Neuronal stem cell (in vitro differentiated cells): ENCODE data around the gene DSP. TPM values are rescaled to one million over a fixed set of nuclear protein-coding genes. Genes with fewer than 3 reads are reported as not detected.
A peak's percentile ranks its signal among the peaks of the same experiment; 100 is the strongest.

Source experiments
- DNase-seq: peaks from one replicate; pipeline ENCODE4 v3.0.0-alpha.2; 2013; ENCODE audit warnings: low spot score
- H2AFZ ChIP-seq: one replicate; pipeline ENCODE4 v1.6.1; 2013; ENCODE audit warnings: mild to moderate bottlenecking, low read length, inconsistent platforms
- H2AK5ac ChIP-seq: 2 replicates; pipeline ENCODE4 v1.6.1; 2013; ENCODE audit warnings: low read depth, mild to moderate bottlenecking, inconsistent platforms, low read length, moderate library complexity, mixed read lengths
- H2BK120ac ChIP-seq: 2 replicates; pipeline ENCODE4 v1.6.1; 2013; ENCODE audit warnings: low read depth, mild to moderate bottlenecking, inconsistent platforms, low read length, moderate library complexity, mixed read lengths
- H2BK12ac ChIP-seq: one replicate; pipeline ENCODE4 v1.6.1; 2013; ENCODE audit warnings: low read length, inconsistent platforms
- H2BK15ac ChIP-seq: 2 replicates; pipeline ENCODE4 v1.6.1; 2013; ENCODE audit warnings: mild to moderate bottlenecking, low read length, inconsistent platforms, mixed read lengths
- H2BK5ac ChIP-seq: one replicate; pipeline ENCODE4 v1.6.1; 2013; ENCODE audit warnings: inconsistent platforms, mild to moderate bottlenecking, low read length, moderate library complexity
- H3K14ac ChIP-seq: one replicate; pipeline ENCODE4 v1.6.1; 2013; ENCODE audit warnings: low read length, inconsistent platforms
- H3K18ac ChIP-seq: 2 replicates; pipeline ENCODE4 v1.6.1; 2013; ENCODE audit warnings: low read length, inconsistent platforms
- H3K23ac ChIP-seq: 2 replicates; pipeline ENCODE4 v1.6.1; 2013; ENCODE audit warnings: low read depth, mild to moderate bottlenecking, mixed read lengths, low read length, inconsistent platforms; ENCODE audit not compliant: poor library complexity
- H3K27ac ChIP-seq: replicated peaks from 3 replicates; pipeline ENCODE4 v1.5.1; 2013; ENCODE audit warnings: low read length, inconsistent platforms
- H3K27me3 ChIP-seq, 3 experiments: 2 replicates each; pipeline ENCODE4 v1.6.1; 2013; ENCODE audit warnings: low read length in 3 of 3, mild to moderate bottlenecking in 2 of 3, inconsistent platforms in 1 of 3, low read depth in 1 of 3, mixed read lengths in 1 of 3, moderate library complexity in 1 of 3; ENCODE audit not compliant: control insufficient read depth in 3 of 3, insufficient read depth in 3 of 3
- H3K36me3 ChIP-seq, 2 donors: replicated peaks in 1 of 2; 2 replicates each; pipeline ENCODE4 v1.6.1; 2013; ENCODE audit warnings: low read length in 2 of 2; ENCODE audit not compliant: control insufficient read depth in 2 of 2, insufficient read depth in 2 of 2
- H3K4ac ChIP-seq: 2 replicates; pipeline ENCODE4 v1.6.1; 2013; ENCODE audit warnings: inconsistent platforms, mild to moderate bottlenecking, low read length, moderate library complexity
- H3K4me1 ChIP-seq, 2 donors: 1 replicate in 1 of 2; 2 replicates in 1 of 2; pipeline ENCODE4 v1.6.1; 2013; ENCODE audit warnings: low read length in 2 of 2, low read depth in 1 of 2; ENCODE audit not compliant: control insufficient read depth in 2 of 2, insufficient read depth in 1 of 2
- H3K4me2 ChIP-seq: one replicate; pipeline ENCODE4 v1.6.1; 2013; ENCODE audit warnings: mild to moderate bottlenecking, low read length, inconsistent platforms; ENCODE audit not compliant: insufficient read depth, poor library complexity, severe bottlenecking
- H3K4me3 ChIP-seq, 2 donors: 2 replicates each; pipeline ENCODE4 v1.5.1; 2013; ENCODE audit warnings: low read length in 2 of 2, mild to moderate bottlenecking in 2 of 2, inconsistent platforms in 1 of 2, moderate library complexity in 1 of 2
- H3K79me1 ChIP-seq: one replicate; pipeline ENCODE4 v1.6.1; 2013; ENCODE audit warnings: low read depth, mild to moderate bottlenecking, inconsistent platforms, low read length, moderate library complexity
- H3K9ac ChIP-seq: one replicate; pipeline ENCODE4 v1.6.1; 2013; ENCODE audit warnings: mild to moderate bottlenecking, low read depth, low read length, inconsistent platforms; ENCODE audit not compliant: poor library complexity
- H3K9me3 ChIP-seq, 2 donors: replicated peaks in 1 of 2; 2 replicates each; pipeline versions ENCODE3 to v1.6.1; 2013; ENCODE audit warnings: low read length in 2 of 2, mild to moderate bottlenecking in 2 of 2, inconsistent platforms in 1 of 2, low read depth in 1 of 2, mixed read lengths in 1 of 2, moderate library complexity in 1 of 2; ENCODE audit not compliant: control insufficient read depth in 2 of 2, insufficient read depth in 1 of 2
- H4K8ac ChIP-seq: one replicate; pipeline ENCODE4 v1.6.1; 2013; ENCODE audit warnings: low read depth, mild to moderate bottlenecking, inconsistent platforms, low read length, moderate library complexity
- H4K91ac ChIP-seq: one replicate; pipeline ENCODE4 v1.6.1; 2013; ENCODE audit warnings: low read length, low read depth, mild to moderate bottlenecking, inconsistent platforms; ENCODE audit not compliant: poor library complexity
- WGBS, 2 donors: extraction: QIAGEN DNeasy Blood & Tissue Kit; methylation state at CpG; one replicate each; pipeline ENCODE4 v1.1.7; 2013; ENCODE audit warnings: missing lambda C conversion rate in 2 of 2, mixed read lengths in 1 of 2; ENCODE audit not compliant: insufficient read length in 2 of 2, insufficient replicate concordance in 1 of 2; ENCODE audit errors: extremely low coverage in 2 of 2; 5-methylcytosine and 5-hydroxymethylcytosine counted together
- polyA plus RNA-seq, 2 experiments: library from polyadenylated mRNA; stranded (reverse); fragments of 200-250 nt; gene quantifications; one replicate each; pipeline ENCODE4 v1.2.3, GENCODE V29; 2013

DSP gene, protein sequence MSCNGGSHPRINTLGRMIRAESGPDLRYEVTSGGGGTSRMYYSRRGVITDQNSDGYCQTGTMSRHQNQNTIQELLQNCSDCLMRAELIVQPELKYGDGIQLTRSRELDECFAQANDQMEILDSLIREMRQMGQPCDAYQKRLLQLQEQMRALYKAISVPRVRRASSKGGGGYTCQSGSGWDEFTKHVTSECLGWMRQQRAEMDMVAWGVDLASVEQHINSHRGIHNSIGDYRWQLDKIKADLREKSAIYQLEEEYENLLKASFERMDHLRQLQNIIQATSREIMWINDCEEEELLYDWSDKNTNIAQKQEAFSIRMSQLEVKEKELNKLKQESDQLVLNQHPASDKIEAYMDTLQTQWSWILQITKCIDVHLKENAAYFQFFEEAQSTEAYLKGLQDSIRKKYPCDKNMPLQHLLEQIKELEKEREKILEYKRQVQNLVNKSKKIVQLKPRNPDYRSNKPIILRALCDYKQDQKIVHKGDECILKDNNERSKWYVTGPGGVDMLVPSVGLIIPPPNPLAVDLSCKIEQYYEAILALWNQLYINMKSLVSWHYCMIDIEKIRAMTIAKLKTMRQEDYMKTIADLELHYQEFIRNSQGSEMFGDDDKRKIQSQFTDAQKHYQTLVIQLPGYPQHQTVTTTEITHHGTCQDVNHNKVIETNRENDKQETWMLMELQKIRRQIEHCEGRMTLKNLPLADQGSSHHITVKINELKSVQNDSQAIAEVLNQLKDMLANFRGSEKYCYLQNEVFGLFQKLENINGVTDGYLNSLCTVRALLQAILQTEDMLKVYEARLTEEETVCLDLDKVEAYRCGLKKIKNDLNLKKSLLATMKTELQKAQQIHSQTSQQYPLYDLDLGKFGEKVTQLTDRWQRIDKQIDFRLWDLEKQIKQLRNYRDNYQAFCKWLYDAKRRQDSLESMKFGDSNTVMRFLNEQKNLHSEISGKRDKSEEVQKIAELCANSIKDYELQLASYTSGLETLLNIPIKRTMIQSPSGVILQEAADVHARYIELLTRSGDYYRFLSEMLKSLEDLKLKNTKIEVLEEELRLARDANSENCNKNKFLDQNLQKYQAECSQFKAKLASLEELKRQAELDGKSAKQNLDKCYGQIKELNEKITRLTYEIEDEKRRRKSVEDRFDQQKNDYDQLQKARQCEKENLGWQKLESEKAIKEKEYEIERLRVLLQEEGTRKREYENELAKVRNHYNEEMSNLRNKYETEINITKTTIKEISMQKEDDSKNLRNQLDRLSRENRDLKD (N-terminal part only)
- 19.9 TPM for polyA plus RNA-seq (2013, experiment 1 of 2)
- 19.7 TPM for polyA plus RNA-seq (2013, experiment 2 of 2)

DNA sequence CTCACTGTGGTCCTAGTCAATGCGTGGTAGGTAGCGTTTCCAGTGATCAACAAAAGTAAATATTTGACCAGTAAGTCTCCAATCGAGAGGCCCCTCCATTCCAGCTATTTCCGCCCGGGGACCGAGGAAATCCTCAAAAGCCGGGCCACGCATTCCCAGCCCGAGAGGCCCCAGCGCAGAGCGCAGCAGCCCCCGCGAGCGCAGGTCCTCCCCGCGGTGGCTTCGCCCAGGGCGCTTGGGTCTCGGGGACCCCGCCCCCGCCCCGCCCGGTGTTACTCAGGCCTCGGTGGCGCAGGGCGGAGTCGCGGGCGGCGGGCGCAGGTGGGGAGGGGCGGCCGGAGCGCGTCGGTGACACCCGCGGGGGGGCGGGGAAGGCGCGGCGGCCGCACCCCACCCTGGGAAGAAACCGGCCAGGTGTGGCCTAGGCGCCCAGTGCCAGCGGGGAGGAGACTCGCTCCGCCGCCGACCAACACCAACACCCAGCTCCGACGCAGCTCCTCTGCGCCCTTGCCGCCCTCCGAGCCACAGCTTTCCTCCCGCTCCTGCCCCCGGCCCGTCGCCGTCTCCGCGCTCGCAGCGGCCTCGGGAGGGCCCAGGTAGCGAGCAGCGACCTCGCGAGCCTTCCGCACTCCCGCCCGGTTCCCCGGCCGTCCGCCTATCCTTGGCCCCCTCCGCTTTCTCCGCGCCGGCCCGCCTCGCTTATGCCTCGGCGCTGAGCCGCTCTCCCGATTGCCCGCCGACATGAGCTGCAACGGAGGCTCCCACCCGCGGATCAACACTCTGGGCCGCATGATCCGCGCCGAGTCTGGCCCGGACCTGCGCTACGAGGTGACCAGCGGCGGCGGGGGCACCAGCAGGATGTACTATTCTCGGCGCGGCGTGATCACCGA, at the start of gene DSP:
TSS of gene DSP (plus strand) at position 497 of the 890 bp plus-strand sequence. CDS start at position 742, 245 bp downstream.
- Histone ChIP-seq H3K4me2 (peak within 1 kb of the TSS; percentile 78), H2BK5ac (peak within 1 kb of the TSS; percentile 97), H3K79me1 (no peaks in the 10 kb centered on the region), H2BK15ac (peak within 1 kb of the TSS; percentile 95), H3K27ac (peak within 1 kb of the TSS; percentile 92), H3K14ac (peak within 1 kb of the TSS; percentile 98), H3K9ac (peak within 1 kb of the TSS; percentile 98), H3K4me1 (peaks cover 0 to 13% of the 10 kb centered on the region in 2 donors), H3K18ac (peak within 1 kb of the TSS; percentile 100), H3K4me3 (peak within 1 kb of the TSS; percentile 17 to 96), H3K27me3 (peaks cover 0 to 98% (median 4%) of the 10 kb centered on the region in 3 experiments), H3K4ac (peak within 1 kb of the TSS; percentile 91), H3K9me3 (peaks cover 3% of the 10 kb centered on the region in 2 donors), H3K36me3 (no peaks in the 10 kb centered on the region), H2AFZ (peak within 1 kb of the TSS; percentile 92), H2BK120ac (peak within 1 kb of the TSS; percentile 93), H4K8ac (no peak within 1 kb of the TSS), H4K91ac (peak within 1 kb of the TSS; percentile 85), H2BK12ac (peak within 1 kb of the TSS; percentile 100), H2AK5ac (peak within 1 kb of the TSS; percentile 88), H3K23ac (peak within 1 kb of the TSS; percentile 95)
- WGBS, 2 donors = no CpG with 5 or more reads among the region's 105 CpGs
- peak; percentile 61 for DNase-seq

- H4K8ac ChIP-seq = no peak overlapping the region
- no peak overlapping the region for H3K18ac ChIP-seq
- H3K9ac ChIP-seq = no peak overlapping the region
- no peak overlapping the region for H3K27ac ChIP-seq
- H2BK5ac ChIP-seq = no peak overlapping the region
- no peak overlapping the region for H3K4me3 ChIP-seq
- peaks cover 0 to 2% of the 10 kb centered on the region in 2 donors for H3K9me3 ChIP-seq
- no peaks in the 10 kb centered on the region for H3K79me1 ChIP-seq
- H3K36me3 ChIP-seq = no peaks in the 10 kb centered on the region
- no peak overlapping the region for H3K4ac ChIP-seq
- H2BK120ac ChIP-seq = no peak overlapping the region
- no peaks in the 10 kb centered on the region for H3K4me1 ChIP-seq
- no CpG with 5 or more reads among the region's 2 CpGs for WGBS, 2 donors
- H3K27me3 ChIP-seq = peaks cover 0 to 13% (median 0%) of the 10 kb centered on the region in 3 experiments
- H3K4me2 ChIP-seq = no peak overlapping the region
- no peak overlapping the region for H4K91ac ChIP-seq
- no peak overlapping the region for H2BK12ac ChIP-seq
- H3K14ac ChIP-seq = no peak overlapping the region
- DNase-seq = no peak
- no peak overlapping the region for H2BK15ac ChIP-seq
- no peak overlapping the region for H3K23ac ChIP-seq
- no peak overlapping the region for H2AK5ac ChIP-seq
- H2AFZ ChIP-seq = no peak overlapping the region
Observed at GRCh38 chr6:7493866-7494265, 47.6 kb upstream of the DSP start.

DNA sequence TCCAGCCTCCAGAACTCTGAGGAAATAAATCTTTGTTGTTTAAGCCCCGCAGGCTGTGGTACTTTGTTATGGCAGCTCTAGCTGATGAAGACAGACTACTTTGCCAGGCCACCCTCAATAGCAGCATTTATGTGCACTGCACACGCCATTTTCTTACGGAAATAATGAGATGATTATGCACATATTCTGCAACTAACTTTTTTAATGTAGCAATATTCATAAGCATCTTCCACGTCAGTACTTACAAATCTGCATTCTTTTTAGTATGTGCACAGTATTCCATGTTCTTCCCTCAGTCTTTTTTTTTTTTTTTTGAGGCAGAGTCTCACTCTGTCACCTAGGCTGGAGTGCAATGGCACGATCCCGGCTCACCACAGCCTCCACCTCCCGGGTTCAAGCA, 46.8 kb upstream of the DSP start:
- Histone ChIP-seq H2AK5ac (no peak overlapping the region), H3K36me3 (no peaks in the 10 kb centered on the region), H3K14ac (no peak overlapping the region), H3K4ac (no peak overlapping the region), H2BK5ac (no peak overlapping the region), H2BK12ac (no peak overlapping the region), H2BK15ac (no peak overlapping the region), H3K9ac (no peak overlapping the region), H3K4me3 (no peak overlapping the region), H3K4me1 (no peaks in the 10 kb centered on the region), H3K4me2 (no peak overlapping the region), H3K23ac (no peak overlapping the region), H3K79me1 (no peaks in the 10 kb centered on the region), H3K27ac (no peak overlapping the region), H4K8ac (no peak overlapping the region), H2BK120ac (no peak overlapping the region), H4K91ac (no peak overlapping the region), H3K27me3 (peaks cover 0 to 14% (median 0%) of the 10 kb centered on the region in 3 experiments), H2AFZ (no peak overlapping the region), H3K9me3 (peaks cover 0 to 2% of the 10 kb centered on the region in 2 donors), H3K18ac (no peak overlapping the region)
- no CpG with 5 or more reads among the region's 7 CpGs for WGBS, 2 donors
- no peak for DNase-seq
